Activated gamma-delta T cell treated with anti-CD3 and anti-CD28 coated beads, Interleukin-2, amount 50 U/mL, for 16 hours (primary cell): ENCODE results near the gene POLR2J.
"Not testable (repeated sequence)": the region's sequence is repeated elsewhere in the genome, so short reads cannot be mapped to it uniquely, and the experiment has no call there.

Source experiments
- DNase-seq: peaks from one replicate; pipeline ENCODE4 v3.0.0-alpha.2; 2020; ENCODE audit warnings: low read depth

Gene POLR2J

GRCh38 chr7:102478314-102479208 lies at the start of gene POLR2J:
Gene POLR2J, minus strand, starts transcription at chr7:102478922. Its CDS starts 62 bp downstream, at chr7:102478860.
- DNase-seq, result peak; percentile 98

GRCh38 chr7:102527822-102528793 lies 49.4 kb upstream of the POLR2J start:
- not testable (repeated sequence) for DNase-seq

GRCh38 chr7:102527182-102527581 lies 48.5 kb upstream of the POLR2J start:
- DNase-seq, result not testable (repeated sequence)

- not testable (repeated sequence) for DNase-seq
Measured at GRCh38 chr7:102524803-102525202, 46.1 kb upstream of the POLR2J start.

- DNase-seq, result not testable (repeated sequence)
Measured at GRCh38 chr7:102520797-102521196, 42.1 kb upstream of the POLR2J start.

GRCh38 chr7:102517550-102518147 lies 38.9 kb upstream of the POLR2J start, which contains the start of gene RASA4B:
Gene RASA4B, minus strand, starts transcription at chr7:102517777. Its CDS starts 67 bp downstream, at chr7:102517710.
- DNase-seq, result not testable (repeated sequence)

GRCh38 chr7:102516951-102517350 lies 38.2 kb upstream of the POLR2J start:
- DNase-seq, result not testable (repeated sequence)

- not testable (repeated sequence) for DNase-seq
Measured at GRCh38 chr7:102515889-102516288, 37.2 kb upstream of the POLR2J start.

GRCh38 chr7:102514881-102515721 lies 36.4 kb upstream of the POLR2J start:
- not testable (repeated sequence) for DNase-seq

GRCh38 chr7:102512642-102513221 lies 34.0 kb upstream of the POLR2J start:
- not testable (repeated sequence) for DNase-seq

- not testable (repeated sequence) for DNase-seq
Measured at GRCh38 chr7:102511860-102512522, 33.3 kb upstream of the POLR2J start.

GRCh38 chr7:102510575-102510974 lies 31.9 kb upstream of the POLR2J start:
- not testable (repeated sequence) for DNase-seq

- not testable (repeated sequence) for DNase-seq
Measured at GRCh38 chr7:102507410-102508088, 28.8 kb upstream of the POLR2J start.

GRCh38 chr7:102505298-102506185 lies 26.8 kb upstream of the POLR2J start:
- DNase-seq, result not testable (repeated sequence)

- not testable (repeated sequence) for DNase-seq
Measured at GRCh38 chr7:102503141-102503540, 24.4 kb upstream of the POLR2J start.

GRCh38 chr7:102498321-102498720 lies 19.6 kb upstream of the POLR2J start:
- not testable (repeated sequence) for DNase-seq

GRCh38 chr7:102497308-102497707 lies 18.6 kb upstream of the POLR2J start:
- DNase-seq, result not testable (repeated sequence)

- DNase-seq, result not testable (repeated sequence)
Measured at GRCh38 chr7:102496861-102497260, 18.1 kb upstream of the POLR2J start.
